ENCODE measurements around the gene SMIM3. TPM values are rescaled to one million over a fixed set of nuclear protein-coding genes. Genes with fewer than 3 reads are reported as not detected.

Gene SMIM3
- total and polyA plus RNA-seq, 10 of the 15 experiments (the other 5 are each of a cell fraction or from before 2014, with no cell fraction given), result 1.0 to 14.3 (median 7.7) TPM

DNA sequence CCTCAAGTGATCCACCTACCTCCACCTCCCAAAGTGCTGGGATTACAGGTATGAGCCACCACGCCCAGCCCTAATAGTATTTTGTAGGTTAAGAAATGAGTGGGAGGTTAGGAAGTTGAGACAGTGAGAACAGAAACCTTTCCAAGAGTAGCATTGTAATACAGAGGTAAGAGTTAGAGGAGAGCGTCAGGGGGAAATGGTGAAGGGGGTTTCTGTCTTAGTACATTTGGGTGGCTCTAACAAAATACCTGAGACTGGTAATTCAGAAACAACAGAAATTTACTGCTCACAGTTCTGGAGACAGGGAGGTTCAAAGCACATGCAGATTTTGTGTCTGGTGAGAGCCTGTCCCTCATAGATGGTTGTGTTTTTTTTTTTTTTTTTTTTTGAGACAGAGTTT is 18.8 kb downstream of the SMIM3 start:
- FAIRE-seq, result no peak
- intact Hi-C loops (cut with micrococcal nuclease; ENCODE audit: unreplicated experiment), result no loop called here
- Histone ChIP-seq H3K4me2 (ENCODE audit: control insufficient read depth, insufficient read depth) (no peak overlapping the region), H3K4me1 (ENCODE audit: control insufficient read depth, insufficient read depth, low read length) (no peaks in the 10 kb centered on the region; the same call in 1 of the 2 replicates), H3K27me3 (replicated peaks in 1 of 2; ENCODE audit: control insufficient read depth in 2 of 2, insufficient read depth in 2 of 2, low read length in 1 of 2) (no peaks in the 10 kb centered on the region), H4K20me1 (ENCODE audit: control insufficient read depth, insufficient read depth) (no peaks in the 10 kb centered on the region), H3K79me2 (ENCODE audit: control insufficient read depth, insufficient read depth, low read length) (no peaks in the 10 kb centered on the region), H3K4me3 (no peak overlapping the region), H3K9ac (ENCODE audit: control insufficient read depth, insufficient read depth, low read length) (no peak overlapping the region), H2AFZ (ENCODE audit: control insufficient read depth, low read depth, low read length) (no peak overlapping the region), H3K27ac (ENCODE audit: control insufficient read depth, insufficient read depth) (no peak overlapping the region), H3K36me3 (ENCODE audit: control insufficient read depth in 2 of 2, insufficient read depth in 2 of 2, low read length in 1 of 2) (0 out of 4 replicates have a peak, but pooled peaks cover 0 to 3% of the 10 kb centered on the region in 2 experiments), H3K9me3 (replicated peaks; ENCODE audit: control insufficient read depth, insufficient read depth, low read length) (no peaks in the 10 kb centered on the region)
- in situ Hi-C loops (cut with MboI), result loop anchor here (5.0 to 10.0 kb wide), 2 partner anchors 50 to 367 kb away; partner anchors contain the start of gene IRGM
- ChIA-PET SMC1A (ENCODE audit: uncharacterized antibody, unreplicated experiment) (no interaction called here), RAD21 (ENCODE audit: unreplicated experiment) (no interaction called here), CTCF (no interaction called here), POLR2A (no interaction called here)
- no peak for ATAC-seq
- TF ChIP-seq BHLHE40 (IDR thresholded peaks at IDR 0.05; ENCODE audit: borderline replicate concordance in 1 of 2, low read depth in 2 of 2, low read length in 1 of 2), result no peak
- TF ChIP-seq, protein P1, sequence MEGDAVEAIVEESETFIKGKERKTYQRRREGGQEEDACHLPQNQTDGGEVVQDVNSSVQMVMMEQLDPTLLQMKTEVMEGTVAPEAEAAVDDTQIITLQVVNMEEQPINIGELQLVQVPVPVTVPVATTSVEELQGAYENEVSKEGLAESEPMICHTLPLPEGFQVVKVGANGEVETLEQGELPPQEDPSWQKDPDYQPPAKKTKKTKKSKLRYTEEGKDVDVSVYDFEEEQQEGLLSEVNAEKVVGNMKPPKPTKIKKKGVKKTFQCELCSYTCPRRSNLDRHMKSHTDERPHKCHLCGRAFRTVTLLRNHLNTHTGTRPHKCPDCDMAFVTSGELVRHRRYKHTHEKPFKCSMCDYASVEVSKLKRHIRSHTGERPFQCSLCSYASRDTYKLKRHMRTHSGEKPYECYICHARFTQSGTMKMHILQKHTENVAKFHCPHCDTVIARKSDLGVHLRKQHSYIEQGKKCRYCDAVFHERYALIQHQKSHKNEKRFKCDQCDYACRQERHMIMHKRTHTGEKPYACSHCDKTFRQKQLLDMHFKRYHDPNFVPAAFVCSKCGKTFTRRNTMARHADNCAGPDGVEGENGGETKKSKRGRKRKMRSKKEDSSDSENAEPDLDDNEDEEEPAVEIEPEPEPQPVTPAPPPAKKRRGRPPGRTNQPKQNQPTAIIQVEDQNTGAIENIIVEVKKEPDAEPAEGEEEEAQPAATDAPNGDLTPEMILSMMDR (IDR thresholded peaks at IDR 0.05 in 2 of 3, conservative IDR thresholded peaks at IDR 0.05 in 1 of 3; ENCODE audit: control insufficient read depth in 2 of 3, extremely low read depth in 1 of 3, insufficient read depth in 1 of 3, low read depth in 3 of 3, low read length in 3 of 3), result no peak
- TF ChIP-seq IKZF2 (IDR thresholded peaks at IDR 0.05), result no peak
- TF ChIP-seq BCL11A (IDR thresholded peaks at IDR 0.05; ENCODE audit: low read depth, low read length), result no peak
- TF ChIP-seq, protein P2, sequence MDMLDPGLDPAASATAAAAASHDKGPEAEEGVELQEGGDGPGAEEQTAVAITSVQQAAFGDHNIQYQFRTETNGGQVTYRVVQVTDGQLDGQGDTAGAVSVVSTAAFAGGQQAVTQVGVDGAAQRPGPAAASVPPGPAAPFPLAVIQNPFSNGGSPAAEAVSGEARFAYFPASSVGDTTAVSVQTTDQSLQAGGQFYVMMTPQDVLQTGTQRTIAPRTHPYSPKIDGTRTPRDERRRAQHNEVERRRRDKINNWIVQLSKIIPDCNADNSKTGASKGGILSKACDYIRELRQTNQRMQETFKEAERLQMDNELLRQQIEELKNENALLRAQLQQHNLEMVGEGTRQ (IDR thresholded peaks at IDR 0.05; ENCODE audit: borderline replicate concordance, low read depth, low read length), result no peak
- no peak for TF ChIP-seq NR2C1 (IDR thresholded peaks at IDR 0.05)
- no peak for TF ChIP-seq MTA2 (IDR thresholded peaks at IDR 0.05; ENCODE audit: low read depth)
- TF ChIP-seq CBX3 (IDR thresholded peaks at IDR 0.05; ENCODE audit: borderline replicate concordance, low read depth), result no peak
- no peak for DNase-seq (ENCODE audit: low read depth, low spot score)
- no TSS peak for BruUV-seq (replicated peaks)
- 23% methylated on average over 2 of the region's 2 CpGs for WGBS (ENCODE audit: insufficient coverage, insufficient replicate concordance, low lambda C conversion rate, missing lambda C conversion rate)

Measured in GM12878 (cell line).